Osteoblast (primary cell): ENCODE measurements around the gene ELK4. TPM values are rescaled to one million over a fixed set of nuclear protein-coding genes. Genes with fewer than 3 reads are reported as not detected.

ENCODE experiments used
- DNase-seq: peaks from one replicate; pipeline ENCODE4 v3.0.0; 2011; ENCODE audit warnings: low spot score, mixed read lengths; ENCODE audit not compliant: insufficient read length; ENCODE audit errors: missing footprints
- H2AFZ ChIP-seq: 2 replicates; pipeline ENCODE4 v1.6.0; 2011; ENCODE audit warnings: mild to moderate bottlenecking, low read length
- H3K27ac ChIP-seq: 2 replicates; pipeline ENCODE4 v1.5.1; 2011; ENCODE audit warnings: mild to moderate bottlenecking, low read depth, low read length, moderate library complexity
- H3K27me3 ChIP-seq: 2 replicates; pipeline ENCODE4 v1.6.0; 2012; ENCODE audit warnings: mild to moderate bottlenecking, control low read depth, inconsistent platforms, low read length, moderate library complexity; ENCODE audit not compliant: insufficient read depth
- H3K36me3 ChIP-seq: 2 replicates; pipeline ENCODE4 v1.5.1; 2011; ENCODE audit warnings: mild to moderate bottlenecking, low read length, control low read depth, moderate library complexity; ENCODE audit not compliant: insufficient read depth
- H3K4me1 ChIP-seq: 2 replicates; pipeline ENCODE4 v1.5.1; 2011; ENCODE audit warnings: mild to moderate bottlenecking, low read length, control low read depth, moderate library complexity; ENCODE audit not compliant: insufficient read depth
- H3K4me2 ChIP-seq: 2 replicates; pipeline ENCODE4 v1.6.0; 2011; ENCODE audit warnings: mild to moderate bottlenecking, low read length; ENCODE audit not compliant: insufficient read depth
- H3K4me3 ChIP-seq: fragments of 200-600 bp; sonication (generic); 3 replicates; pipeline ENCODE4 v1.5.1; 2012; ENCODE audit warnings: mild to moderate bottlenecking, low read length, inconsistent platforms; ENCODE audit not compliant: insufficient read depth
- H3K79me2 ChIP-seq: 2 replicates; pipeline ENCODE4 v1.6.0; 2012; ENCODE audit warnings: mild to moderate bottlenecking, low read length, control low read depth, inconsistent platforms; ENCODE audit not compliant: insufficient read depth
- H3K9me3 ChIP-seq: 2 replicates; pipeline ENCODE4 v1.5.1; 2011; ENCODE audit warnings: low read depth, low read length, control low read depth
- H4K20me1 ChIP-seq: 2 replicates; pipeline ENCODE4 v1.6.0; 2012; ENCODE audit warnings: mild to moderate bottlenecking, low read length, control low read depth; ENCODE audit not compliant: insufficient read depth
- total RNA-seq: library from RNA; depleted of rRNA; stranded (reverse); fragments of >200 nt; gene quantifications from 2 replicates; pipeline ENCODE4 v1.2.3, GENCODE V29; 2012
- TF ChIP-seq, protein P1 (sequence below): IDR thresholded peaks from 2 replicates; pipeline ENCODE4 v1.5.1; 2011; ENCODE audit warnings: mild to moderate bottlenecking, low read depth, low read length, moderate library complexity; ENCODE audit errors: extremely low read depth

The ELK4 gene
- total RNA-seq, 1 donor: 27.1 TPM

- Histone ChIP-seq H3K9me3 (no peaks in the 10 kb centered on the region), H3K4me3 (no peak overlapping the region), H3K27me3 (peaks cover 3% of the 10 kb centered on the region), H3K79me2 (no peaks in the 10 kb centered on the region), H3K36me3 (no peaks in the 10 kb centered on the region), H3K27ac (no peak overlapping the region), H2AFZ (peak overlapping the region; percentile 56), H3K4me2 (no peak overlapping the region), H4K20me1 (no peaks in the 10 kb centered on the region), H3K4me1 (peaks cover 5% of the 10 kb centered on the region)
- DNase-seq: peak; percentile 87
- TF ChIP-seq, protein P1, sequence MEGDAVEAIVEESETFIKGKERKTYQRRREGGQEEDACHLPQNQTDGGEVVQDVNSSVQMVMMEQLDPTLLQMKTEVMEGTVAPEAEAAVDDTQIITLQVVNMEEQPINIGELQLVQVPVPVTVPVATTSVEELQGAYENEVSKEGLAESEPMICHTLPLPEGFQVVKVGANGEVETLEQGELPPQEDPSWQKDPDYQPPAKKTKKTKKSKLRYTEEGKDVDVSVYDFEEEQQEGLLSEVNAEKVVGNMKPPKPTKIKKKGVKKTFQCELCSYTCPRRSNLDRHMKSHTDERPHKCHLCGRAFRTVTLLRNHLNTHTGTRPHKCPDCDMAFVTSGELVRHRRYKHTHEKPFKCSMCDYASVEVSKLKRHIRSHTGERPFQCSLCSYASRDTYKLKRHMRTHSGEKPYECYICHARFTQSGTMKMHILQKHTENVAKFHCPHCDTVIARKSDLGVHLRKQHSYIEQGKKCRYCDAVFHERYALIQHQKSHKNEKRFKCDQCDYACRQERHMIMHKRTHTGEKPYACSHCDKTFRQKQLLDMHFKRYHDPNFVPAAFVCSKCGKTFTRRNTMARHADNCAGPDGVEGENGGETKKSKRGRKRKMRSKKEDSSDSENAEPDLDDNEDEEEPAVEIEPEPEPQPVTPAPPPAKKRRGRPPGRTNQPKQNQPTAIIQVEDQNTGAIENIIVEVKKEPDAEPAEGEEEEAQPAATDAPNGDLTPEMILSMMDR: peak; percentile 74
Observed at GRCh38 chr1:205588636-205589035, 43.2 kb downstream of the ELK4 start.

DNA sequence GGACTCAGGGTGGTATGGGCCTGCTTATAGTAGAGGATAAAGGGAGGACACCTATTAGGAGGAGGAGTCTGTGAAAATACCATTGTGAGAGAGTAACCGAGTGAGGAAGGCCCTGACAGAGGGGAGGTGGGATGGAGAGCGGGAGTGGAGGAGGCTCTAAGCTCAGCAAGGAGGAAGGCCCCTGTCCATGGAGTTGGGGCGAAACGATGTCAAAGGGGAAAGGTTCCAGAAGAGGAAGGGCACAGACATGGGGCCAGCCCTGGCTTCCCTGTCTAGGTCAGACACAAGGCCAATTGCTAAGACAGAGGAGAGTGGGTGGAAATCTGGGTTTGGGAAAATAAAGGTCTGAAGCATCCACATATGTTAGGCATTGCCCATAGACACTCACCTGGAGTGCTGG, 44.2 kb downstream of the ELK4 start:
- no peak overlapping the region for H3K4me3 ChIP-seq
- peak; percentile 22 for DNase-seq
- no peak overlapping the region for H3K4me2 ChIP-seq
- peaks cover 11% of the 10 kb centered on the region for H3K27me3 ChIP-seq
- TF ChIP-seq, protein P1: no peak
- no peak overlapping the region for H3K27ac ChIP-seq
- no peaks in the 10 kb centered on the region for H4K20me1 ChIP-seq
- peaks cover 5% of the 10 kb centered on the region for H3K4me1 ChIP-seq
- H3K36me3 ChIP-seq: no peaks in the 10 kb centered on the region
- no peaks in the 10 kb centered on the region for H3K79me2 ChIP-seq
- no peaks in the 10 kb centered on the region for H3K9me3 ChIP-seq
- H2AFZ ChIP-seq: no peak overlapping the region

DNA sequence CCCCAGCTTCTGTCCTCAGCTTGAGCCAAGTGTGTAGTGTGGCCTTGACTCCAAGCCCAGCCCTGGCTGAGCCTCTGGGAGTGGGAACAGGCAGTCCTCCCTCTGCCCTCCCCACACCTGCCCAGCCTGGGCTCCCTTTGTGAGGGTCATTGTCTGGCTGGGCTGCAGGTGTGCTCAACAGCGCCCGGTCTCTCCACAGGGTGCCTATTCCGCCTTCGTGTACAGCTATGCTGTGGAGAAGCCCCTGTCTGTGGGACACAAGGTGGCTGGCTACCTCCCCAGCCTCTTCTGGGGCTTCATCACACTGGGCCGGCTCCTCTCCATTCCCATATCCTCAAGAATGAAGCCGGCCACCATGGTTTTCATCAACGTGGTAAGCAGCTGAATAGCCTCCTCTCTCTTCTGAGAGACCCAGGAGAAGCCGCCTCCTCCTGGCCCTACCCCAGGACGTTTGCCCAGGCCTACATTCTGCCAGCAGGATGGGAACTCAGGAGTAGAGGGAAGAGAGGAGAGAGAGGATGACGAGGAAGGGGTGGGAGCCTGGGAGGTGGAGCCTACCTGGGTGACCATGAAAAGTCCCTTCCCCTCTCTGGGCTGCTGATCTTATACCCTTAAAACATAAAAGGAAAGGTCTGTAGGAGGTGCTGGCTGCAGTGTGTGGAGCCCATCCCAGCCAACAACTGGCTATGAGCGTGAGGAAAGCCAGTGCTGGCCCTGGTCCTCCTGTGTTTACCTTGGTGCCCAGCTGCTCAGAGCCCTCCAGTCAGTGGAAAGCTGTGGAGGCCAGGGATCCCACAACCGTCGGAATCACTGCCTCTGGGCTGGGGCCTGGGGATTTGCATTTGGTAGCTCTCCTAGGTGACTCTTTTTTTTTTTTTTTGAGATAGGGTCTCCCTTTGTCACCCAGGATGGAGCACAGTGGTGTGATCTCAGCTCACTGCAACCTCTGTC, 45.7 kb downstream of the ELK4 start:
- no peak overlapping the region for H3K4me2 ChIP-seq
- no peak overlapping the region for H2AFZ ChIP-seq
- peak; percentile 45 for DNase-seq
- H4K20me1 ChIP-seq: no peaks in the 10 kb centered on the region
- no peaks in the 10 kb centered on the region for H3K79me2 ChIP-seq
- H3K36me3 ChIP-seq: no peaks in the 10 kb centered on the region
- peaks cover 5% of the 10 kb centered on the region for H3K4me1 ChIP-seq
- peaks cover 26% of the 10 kb centered on the region for H3K27me3 ChIP-seq
- H3K9me3 ChIP-seq: no peaks in the 10 kb centered on the region
- no peak overlapping the region for H3K27ac ChIP-seq
- no peak overlapping the region for H3K4me3 ChIP-seq
- TF ChIP-seq, protein P1: no peak

- Histone ChIP-seq H3K9me3 (no peaks in the 10 kb centered on the region), H2AFZ (no peak overlapping the region), H3K4me3 (no peak overlapping the region), H3K36me3 (no peaks in the 10 kb centered on the region), H3K79me2 (no peaks in the 10 kb centered on the region), H4K20me1 (no peaks in the 10 kb centered on the region), H3K27ac (no peak overlapping the region), H3K4me1 (peaks cover 5% of the 10 kb centered on the region), H3K4me2 (no peak overlapping the region), H3K27me3 (peaks cover 28% of the 10 kb centered on the region)
- TF ChIP-seq, protein P1: no peak
- no peak for DNase-seq
Observed at GRCh38 chr1:205585169-205585834, 46.5 kb downstream of the ELK4 start.
